Esophagus muscularis mucosa (tissue), 3 donors: Measurements from ENCODE around the gene AFF3.

Source experiments
- CTCF ChIP-seq, 3 experiments: fragments of 200-600 bp in 2 of 3; fragments of 450-650 bp in 1 of 3; sonication (generic) in 2 of 3; IDR thresholded peaks; one replicate each; pipeline ENCODE4 v1.5.1; 2017 to 2019; ENCODE audit warnings: antibody characterized with exemption in 3 of 3, mild to moderate bottlenecking in 2 of 3, moderate library complexity in 1 of 3
- POLR2A ChIP-seq: fragments of 450-650 bp; IDR thresholded peaks from one replicate; pipeline ENCODE4 v1.6.1; 2017; ENCODE audit warnings: antibody characterized with exemption, moderate library complexity, mild to moderate bottlenecking, low read depth
- POLR2AphosphoS5 ChIP-seq, 2 donors: sonication (generic); formaldehyde crosslinking; IDR thresholded peaks; one replicate each; pipeline ENCODE4 v1.6.1; 2017; ENCODE audit warnings: antibody characterized with exemption in 2 of 2

GRCh38 chr2:99877963-99878362 lies 264.4 kb downstream of the AFF3 start:
- no peak for TF ChIP-seq CTCF (IDR thresholded peaks at IDR 0.05)
- TF ChIP-seq POLR2A = no peak
- no peak for TF ChIP-seq POLR2AphosphoS5 (IDR thresholded peaks at IDR 0.05)
